Measurements from ENCODE around the gene KAZN. TPM values are rescaled to one million over a fixed set of nuclear protein-coding genes. Genes with fewer than 3 reads are reported as not detected.

Gene KAZN
- polyA plus RNA-seq, 2 donors: 29.3 to 32.0 TPM

DNA sequence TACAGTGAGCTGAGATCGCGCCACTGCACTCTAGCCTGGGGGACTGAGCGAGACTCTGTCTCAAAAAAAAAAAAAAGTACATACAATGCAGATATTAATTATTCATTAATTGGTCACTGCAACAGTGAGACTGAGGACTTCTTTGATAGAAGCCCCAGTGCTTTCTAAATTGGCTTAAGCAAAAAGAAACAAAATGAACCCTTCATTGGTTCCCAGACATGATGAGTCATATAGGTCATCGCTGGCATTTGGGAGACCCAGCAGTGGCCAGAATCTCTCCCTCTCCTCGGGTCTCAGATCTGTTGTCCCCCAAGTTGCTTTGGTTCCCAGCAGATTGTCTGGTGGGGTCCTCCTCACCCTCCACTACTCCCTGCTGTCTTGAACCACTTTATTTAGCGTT lies 144.9 kb downstream of the KAZN start:
- Histone ChIP-seq H3K4me1 (ENCODE audit: control insufficient read depth in 2 of 2, insufficient read depth in 2 of 2, low read length in 1 of 2) (peaks cover 0 to 5% of the 10 kb centered on the region in 2 donors), H3K4me3 (ENCODE audit: low read depth in 1 of 2, low read length in 2 of 2) (no peak overlapping the region), H3K27me3 (ENCODE audit: control insufficient read depth in 1 of 2, insufficient read depth in 2 of 2, low read length in 2 of 2) (no peaks in the 10 kb centered on the region), H3K36me3 (ENCODE audit: control insufficient read depth in 2 of 2, insufficient read depth in 2 of 2, low read length in 1 of 2) (no peaks in the 10 kb centered on the region), H3K9me3 (ENCODE audit: control insufficient read depth in 2 of 2, insufficient read depth in 1 of 2, low read depth in 1 of 2, low read length in 1 of 2) (no peaks in the 10 kb centered on the region), H3K27ac (ENCODE audit: low read depth in 2 of 2, low read length in 1 of 2) (no peak overlapping the region)
- WGBS, 2 donors: 86 to 91% methylated on average over 6 of the region's 6 CpGs

DNA sequence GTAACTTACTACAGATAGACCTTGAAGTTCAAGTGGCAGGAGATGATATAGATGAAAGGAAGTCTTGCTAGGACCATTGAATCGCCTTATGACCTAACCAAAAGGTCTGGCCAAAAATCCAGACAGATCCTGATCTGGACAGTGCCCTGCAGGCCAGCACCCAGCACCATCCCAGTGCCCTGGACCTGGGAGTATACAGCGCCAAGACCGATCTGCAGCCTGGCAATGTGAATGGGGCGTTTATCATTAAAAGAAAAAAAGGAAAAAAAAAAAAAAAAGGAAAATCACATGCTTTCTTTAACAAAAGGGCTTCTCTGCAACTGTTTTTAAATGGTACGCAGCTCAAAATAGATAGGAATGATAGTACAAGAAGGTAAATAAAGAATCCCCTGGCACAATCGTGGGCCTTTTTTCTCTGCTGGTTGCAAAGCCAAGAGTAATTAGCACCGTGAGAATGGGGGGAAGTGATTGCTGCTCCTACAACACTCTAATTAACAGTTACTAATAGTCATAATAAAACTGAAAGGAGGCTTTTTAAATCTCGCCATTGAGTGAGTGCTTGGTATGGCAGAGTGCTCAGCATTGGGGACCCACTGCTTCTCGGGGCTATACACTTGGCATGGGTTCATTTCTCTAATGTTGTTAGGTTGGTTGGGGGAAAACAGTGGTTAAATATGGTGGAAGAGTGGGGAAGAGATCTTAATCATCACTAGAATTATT lies 146.7 kb downstream of the KAZN start:
- no peaks in the 10 kb centered on the region for H3K27me3 ChIP-seq (ENCODE audit: control insufficient read depth in 1 of 2, insufficient read depth in 2 of 2, low read length in 2 of 2)
- H3K36me3 ChIP-seq (ENCODE audit: control insufficient read depth in 2 of 2, insufficient read depth in 2 of 2, low read length in 1 of 2): no peaks in the 10 kb centered on the region
- WGBS, 2 donors: 75 to 77% methylated on average over 9 of the region's 9 CpGs
- H3K4me1 ChIP-seq (ENCODE audit: control insufficient read depth in 2 of 2, insufficient read depth in 2 of 2, low read length in 1 of 2): peaks cover 0 to 5% of the 10 kb centered on the region in 2 donors
- H3K4me3 ChIP-seq (ENCODE audit: low read depth in 1 of 2, low read length in 2 of 2): no peak overlapping the region
- H3K9me3 ChIP-seq (ENCODE audit: control insufficient read depth in 2 of 2, insufficient read depth in 1 of 2, low read depth in 1 of 2, low read length in 1 of 2): no peaks in the 10 kb centered on the region
- H3K27ac ChIP-seq (ENCODE audit: low read depth in 2 of 2, low read length in 1 of 2): no peak overlapping the region

DNA sequence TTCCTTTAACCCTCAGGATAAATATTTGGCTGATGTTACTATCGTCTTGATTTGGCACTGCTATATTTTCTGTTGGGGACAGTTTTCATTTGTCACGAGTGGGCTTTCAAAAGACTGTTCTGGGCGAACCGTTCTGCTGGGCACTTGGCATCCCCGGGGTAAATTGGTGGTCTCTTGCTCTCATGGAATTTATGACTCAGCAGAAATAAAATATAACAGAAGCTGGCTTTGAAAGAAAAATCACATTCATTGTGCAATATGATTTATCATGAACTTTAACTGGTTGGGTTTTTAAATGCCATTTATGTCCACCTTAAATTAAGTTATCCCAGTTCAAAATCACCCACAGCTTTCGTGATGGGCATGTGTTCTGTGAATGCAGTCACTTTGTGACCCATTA lies 147.3 kb downstream of the KAZN start:
- Histone ChIP-seq H3K9me3 (ENCODE audit: control insufficient read depth in 2 of 2, insufficient read depth in 1 of 2, low read depth in 1 of 2, low read length in 1 of 2) (no peaks in the 10 kb centered on the region), H3K27ac (ENCODE audit: low read depth in 2 of 2, low read length in 1 of 2) (no peak overlapping the region), H3K27me3 (ENCODE audit: control insufficient read depth in 1 of 2, insufficient read depth in 2 of 2, low read length in 2 of 2) (no peaks in the 10 kb centered on the region), H3K36me3 (ENCODE audit: control insufficient read depth in 2 of 2, insufficient read depth in 2 of 2, low read length in 1 of 2) (no peaks in the 10 kb centered on the region), H3K4me1 (ENCODE audit: control insufficient read depth in 2 of 2, insufficient read depth in 2 of 2, low read length in 1 of 2) (peaks cover 0 to 5% of the 10 kb centered on the region in 2 donors), H3K4me3 (ENCODE audit: low read depth in 1 of 2, low read length in 2 of 2) (no peak overlapping the region)
- WGBS, 2 donors: 56 to 64% methylated on average over 6 of the region's 6 CpGs

DNA sequence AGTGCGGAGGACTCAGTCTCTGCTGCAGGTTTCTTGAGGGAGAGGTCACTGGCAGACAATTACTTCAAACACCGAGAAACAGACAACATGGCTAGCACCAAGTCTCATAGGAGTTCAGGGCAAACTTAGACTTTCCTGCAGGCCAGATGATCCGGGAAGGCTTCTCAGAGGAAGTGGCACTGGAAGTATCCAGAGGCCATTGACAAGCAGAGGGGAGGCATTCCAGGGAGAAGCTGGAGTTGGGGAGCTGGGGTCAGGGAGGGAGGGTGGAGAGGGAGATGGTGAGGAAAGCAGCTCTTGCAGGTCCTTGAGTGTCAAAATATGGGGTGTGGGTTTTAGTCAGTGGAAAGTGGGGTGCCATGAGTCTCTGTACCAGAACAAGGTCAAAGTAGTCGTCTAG lies 147.9 kb downstream of the KAZN start:
- no peak overlapping the region for H3K4me3 ChIP-seq (ENCODE audit: low read depth in 1 of 2, low read length in 2 of 2)
- H3K36me3 ChIP-seq (ENCODE audit: control insufficient read depth in 2 of 2, insufficient read depth in 2 of 2, low read length in 1 of 2): no peaks in the 10 kb centered on the region
- 79 to 88% methylated on average over 4 of the region's 4 CpGs for WGBS, 2 donors
- no peak overlapping the region for H3K27ac ChIP-seq (ENCODE audit: low read depth in 2 of 2, low read length in 1 of 2)
- no peaks in the 10 kb centered on the region for H3K27me3 ChIP-seq (ENCODE audit: control insufficient read depth in 1 of 2, insufficient read depth in 2 of 2, low read length in 2 of 2)
- no peaks in the 10 kb centered on the region for H3K9me3 ChIP-seq (ENCODE audit: control insufficient read depth in 2 of 2, insufficient read depth in 1 of 2, low read depth in 1 of 2, low read length in 1 of 2)
- H3K4me1 ChIP-seq (ENCODE audit: control insufficient read depth in 2 of 2, insufficient read depth in 2 of 2, low read length in 1 of 2): peaks cover 0 to 5% of the 10 kb centered on the region in 2 donors

DNA sequence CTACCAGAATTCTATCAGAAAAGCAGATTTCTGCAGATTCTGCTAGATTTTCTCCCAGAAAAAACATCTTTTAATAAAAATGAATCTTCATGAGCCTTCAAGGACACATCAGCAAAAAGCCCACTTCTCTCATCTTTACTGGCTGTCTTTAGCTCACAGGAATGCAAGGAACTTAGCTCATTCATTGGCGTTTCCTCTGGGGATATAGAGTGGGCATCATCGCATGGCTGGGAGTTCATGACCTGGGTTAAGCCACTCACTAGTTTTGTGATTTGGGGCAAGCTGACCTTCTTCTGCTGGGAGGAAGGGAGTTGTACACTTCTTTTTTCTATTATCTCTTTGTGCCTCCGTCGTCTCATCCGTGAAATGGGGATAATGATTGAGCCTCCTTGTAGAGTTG lies 149.7 kb downstream of the KAZN start:
- H3K36me3 ChIP-seq (ENCODE audit: control insufficient read depth in 2 of 2, insufficient read depth in 2 of 2, low read length in 1 of 2): no peaks in the 10 kb centered on the region
- 90 to 92% methylated on average over 5 of the region's 5 CpGs for WGBS, 2 donors
- H3K9me3 ChIP-seq (ENCODE audit: control insufficient read depth in 2 of 2, insufficient read depth in 1 of 2, low read depth in 1 of 2, low read length in 1 of 2): no peaks in the 10 kb centered on the region
- H3K4me3 ChIP-seq (ENCODE audit: low read depth in 1 of 2, low read length in 2 of 2): no peak overlapping the region
- no peaks in the 10 kb centered on the region for H3K27me3 ChIP-seq (ENCODE audit: control insufficient read depth in 1 of 2, insufficient read depth in 2 of 2, low read length in 2 of 2)
- H3K27ac ChIP-seq (ENCODE audit: low read depth in 2 of 2, low read length in 1 of 2): no peak overlapping the region
- H3K4me1 ChIP-seq (ENCODE audit: control insufficient read depth in 2 of 2, insufficient read depth in 2 of 2, low read length in 1 of 2): no peaks in the 10 kb centered on the region

DNA sequence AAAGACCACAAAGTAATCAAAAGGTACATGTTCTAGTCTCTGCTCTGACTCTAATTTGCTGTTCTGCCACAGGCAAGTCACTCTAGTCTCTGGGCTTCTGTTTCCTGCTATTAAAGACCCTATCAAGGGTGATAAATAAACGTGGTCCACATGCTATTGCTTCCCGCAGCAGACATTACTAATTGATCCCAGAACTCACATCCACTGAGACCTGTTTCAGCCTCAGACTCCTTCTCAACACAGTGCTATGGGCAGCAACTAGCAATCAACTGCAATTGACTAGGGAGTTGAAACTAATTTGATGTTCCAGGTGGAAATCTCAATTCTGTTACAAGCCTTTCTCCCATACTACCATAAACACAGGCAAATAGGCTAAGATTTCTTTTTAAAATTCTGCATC lies 150.5 kb downstream of the KAZN start:
- 60 to 76% methylated on average over 2 of the region's 2 CpGs for WGBS, 2 donors
- no peak overlapping the region for H3K27ac ChIP-seq (ENCODE audit: low read depth in 2 of 2, low read length in 1 of 2)
- peaks cover 0 to 2% of the 10 kb centered on the region in 2 donors for H3K9me3 ChIP-seq (ENCODE audit: control insufficient read depth in 2 of 2, insufficient read depth in 1 of 2, low read depth in 1 of 2, low read length in 1 of 2)
- H3K4me1 ChIP-seq (ENCODE audit: control insufficient read depth in 2 of 2, insufficient read depth in 2 of 2, low read length in 1 of 2): no peaks in the 10 kb centered on the region
- H3K36me3 ChIP-seq (ENCODE audit: control insufficient read depth in 2 of 2, insufficient read depth in 2 of 2, low read length in 1 of 2): no peaks in the 10 kb centered on the region
- no peak overlapping the region for H3K4me3 ChIP-seq (ENCODE audit: low read depth in 1 of 2, low read length in 2 of 2)
- H3K27me3 ChIP-seq (ENCODE audit: control insufficient read depth in 1 of 2, insufficient read depth in 2 of 2, low read length in 2 of 2): no peaks in the 10 kb centered on the region

DNA sequence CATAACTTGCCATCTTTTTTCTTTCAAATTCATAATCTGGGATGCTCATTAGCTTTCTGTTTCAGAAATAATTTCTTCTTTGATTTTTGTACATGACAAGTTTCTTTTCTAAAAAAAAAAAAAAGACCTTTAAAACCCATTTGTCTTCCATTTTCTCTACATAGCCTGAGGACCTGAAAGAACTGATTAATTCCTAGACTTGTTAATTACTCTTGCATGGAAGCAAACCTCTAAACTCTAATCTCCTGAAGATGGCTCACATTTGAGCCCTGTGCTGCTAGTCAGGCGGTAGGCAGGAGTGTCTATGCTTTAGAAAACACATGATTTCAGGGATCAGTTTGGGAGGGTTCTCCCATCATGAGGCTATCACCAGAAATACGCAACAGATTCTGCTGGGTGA lies 152.0 kb downstream of the KAZN start:
- no peak overlapping the region for H3K4me3 ChIP-seq (ENCODE audit: low read depth in 1 of 2, low read length in 2 of 2)
- no peak overlapping the region for H3K27ac ChIP-seq (ENCODE audit: low read depth in 2 of 2, low read length in 1 of 2)
- H3K4me1 ChIP-seq (ENCODE audit: control insufficient read depth in 2 of 2, insufficient read depth in 2 of 2, low read length in 1 of 2): peaks cover 0 to 1% of the 10 kb centered on the region in 2 donors
- H3K9me3 ChIP-seq (ENCODE audit: control insufficient read depth in 2 of 2, insufficient read depth in 1 of 2, low read depth in 1 of 2, low read length in 1 of 2): peaks cover 0 to 2% of the 10 kb centered on the region in 2 donors
- WGBS, 2 donors: 91 to 93% methylated on average over 2 of the region's 2 CpGs
- no peaks in the 10 kb centered on the region for H3K27me3 ChIP-seq (ENCODE audit: control insufficient read depth in 1 of 2, insufficient read depth in 2 of 2, low read length in 2 of 2)
- no peaks in the 10 kb centered on the region for H3K36me3 ChIP-seq (ENCODE audit: control insufficient read depth in 2 of 2, insufficient read depth in 2 of 2, low read length in 1 of 2)

DNA sequence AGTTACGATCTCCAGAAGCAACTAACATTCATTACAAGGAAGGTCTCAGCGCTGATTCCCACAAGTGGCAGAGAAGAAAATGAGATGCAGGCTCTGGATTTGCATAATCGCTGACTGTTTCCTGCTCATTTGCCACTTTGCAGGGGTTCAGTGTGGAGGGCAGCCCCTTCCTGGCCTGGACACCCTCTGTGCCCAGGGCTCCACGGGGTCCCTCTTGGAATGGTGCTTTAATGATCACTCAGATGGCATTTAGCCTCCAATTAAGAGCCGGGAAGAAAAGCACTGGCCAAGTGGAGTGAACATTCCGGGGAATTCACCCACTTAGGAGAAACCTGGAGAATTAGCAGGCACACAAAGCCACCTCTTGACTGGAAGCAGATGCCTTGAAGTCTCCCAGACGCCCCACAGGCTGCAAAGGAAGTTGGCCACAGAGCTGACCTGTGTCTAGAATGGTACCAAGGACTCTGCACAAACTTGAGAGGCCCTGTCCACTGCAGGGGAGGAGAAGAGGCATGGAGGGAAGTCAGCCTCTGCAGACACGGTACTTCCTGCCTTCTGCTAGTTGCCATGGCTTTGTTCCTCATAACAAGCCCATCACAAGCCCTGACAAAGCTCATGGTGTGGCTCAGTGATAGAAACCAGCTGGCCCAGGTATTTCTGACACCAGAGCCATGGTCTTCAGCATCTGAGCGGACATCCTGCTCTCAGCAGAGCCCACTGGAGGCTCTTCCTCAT lies 157.2 kb downstream of the KAZN start:
- Histone ChIP-seq H3K4me3 (ENCODE audit: low read depth in 1 of 2, low read length in 2 of 2) (no peak overlapping the region), H3K9me3 (ENCODE audit: control insufficient read depth in 2 of 2, insufficient read depth in 1 of 2, low read depth in 1 of 2, low read length in 1 of 2) (peaks cover 0 to 2% of the 10 kb centered on the region in 2 donors), H3K27me3 (ENCODE audit: control insufficient read depth in 1 of 2, insufficient read depth in 2 of 2, low read length in 2 of 2) (no peaks in the 10 kb centered on the region), H3K4me1 (ENCODE audit: control insufficient read depth in 2 of 2, insufficient read depth in 2 of 2, low read length in 1 of 2) (peaks cover 0 to 13% of the 10 kb centered on the region in 2 donors), H3K36me3 (ENCODE audit: control insufficient read depth in 2 of 2, insufficient read depth in 2 of 2, low read length in 1 of 2) (no peaks in the 10 kb centered on the region), H3K27ac (ENCODE audit: low read depth in 2 of 2, low read length in 1 of 2) (no peak overlapping the region)
- 65% methylated on average over 9 of the region's 9 CpGs for WGBS, 2 donors

DNA sequence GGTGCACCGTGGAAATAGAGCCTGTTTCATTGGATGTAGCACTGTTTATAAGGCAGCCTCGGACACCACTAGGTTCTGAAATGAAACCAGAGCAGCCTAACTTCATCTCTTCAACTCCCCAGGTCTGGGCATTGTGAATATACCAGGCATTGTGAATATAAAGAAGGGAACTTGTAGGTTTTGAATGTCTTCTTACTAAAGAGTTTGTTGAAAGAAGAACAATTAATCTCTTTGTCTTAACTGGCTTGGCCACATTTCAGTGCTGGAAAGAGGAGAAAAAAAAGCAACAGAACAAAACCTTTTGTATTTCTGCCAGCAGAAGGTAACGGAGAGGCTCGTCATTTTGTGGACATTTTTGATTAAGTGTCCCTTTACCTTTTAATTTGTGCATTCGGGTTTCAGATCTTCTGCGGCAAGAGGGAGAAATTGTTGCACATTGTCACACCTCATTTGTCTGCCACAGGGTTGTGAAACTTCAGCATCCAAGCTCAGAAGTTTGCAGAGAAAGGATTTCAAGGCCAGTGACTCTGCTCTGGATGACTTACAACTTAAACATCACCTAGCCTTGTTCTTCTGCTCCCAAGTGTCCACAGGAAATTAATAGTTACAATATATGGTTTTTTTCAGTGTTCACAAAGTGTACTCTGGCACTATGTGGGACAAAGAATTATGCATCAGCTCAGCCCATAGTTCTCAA lies 158.3 kb downstream of the KAZN start:
- WGBS, 2 donors: 40 to 42% methylated on average over 6 of the region's 6 CpGs
- Histone ChIP-seq H3K4me1 (ENCODE audit: control insufficient read depth in 2 of 2, insufficient read depth in 2 of 2, low read length in 1 of 2) (peaks cover 0 to 13% of the 10 kb centered on the region in 2 donors), H3K27me3 (ENCODE audit: control insufficient read depth in 1 of 2, insufficient read depth in 2 of 2, low read length in 2 of 2) (no peaks in the 10 kb centered on the region), H3K4me3 (ENCODE audit: low read depth in 1 of 2, low read length in 2 of 2) (no peak overlapping the region), H3K9me3 (ENCODE audit: control insufficient read depth in 2 of 2, insufficient read depth in 1 of 2, low read depth in 1 of 2, low read length in 1 of 2) (peaks cover 0 to 2% of the 10 kb centered on the region in 2 donors), H3K27ac (ENCODE audit: low read depth in 2 of 2, low read length in 1 of 2) (peak overlapping the region in 1 of 2 donors; percentile 43), H3K36me3 (ENCODE audit: control insufficient read depth in 2 of 2, insufficient read depth in 2 of 2, low read length in 1 of 2) (no peaks in the 10 kb centered on the region)
